HG02623 (cell line): ENCODE data around the gene DOK7.

Experiments used
- ATAC-seq: cut with Tn5 transposase; IDR thresholded peaks from one replicate; pipeline ENCODE4 v1.9.1; 2021; ENCODE audit warnings: moderate library complexity; ENCODE audit not compliant: unreplicated experiment

The DOK7 gene

DNA sequence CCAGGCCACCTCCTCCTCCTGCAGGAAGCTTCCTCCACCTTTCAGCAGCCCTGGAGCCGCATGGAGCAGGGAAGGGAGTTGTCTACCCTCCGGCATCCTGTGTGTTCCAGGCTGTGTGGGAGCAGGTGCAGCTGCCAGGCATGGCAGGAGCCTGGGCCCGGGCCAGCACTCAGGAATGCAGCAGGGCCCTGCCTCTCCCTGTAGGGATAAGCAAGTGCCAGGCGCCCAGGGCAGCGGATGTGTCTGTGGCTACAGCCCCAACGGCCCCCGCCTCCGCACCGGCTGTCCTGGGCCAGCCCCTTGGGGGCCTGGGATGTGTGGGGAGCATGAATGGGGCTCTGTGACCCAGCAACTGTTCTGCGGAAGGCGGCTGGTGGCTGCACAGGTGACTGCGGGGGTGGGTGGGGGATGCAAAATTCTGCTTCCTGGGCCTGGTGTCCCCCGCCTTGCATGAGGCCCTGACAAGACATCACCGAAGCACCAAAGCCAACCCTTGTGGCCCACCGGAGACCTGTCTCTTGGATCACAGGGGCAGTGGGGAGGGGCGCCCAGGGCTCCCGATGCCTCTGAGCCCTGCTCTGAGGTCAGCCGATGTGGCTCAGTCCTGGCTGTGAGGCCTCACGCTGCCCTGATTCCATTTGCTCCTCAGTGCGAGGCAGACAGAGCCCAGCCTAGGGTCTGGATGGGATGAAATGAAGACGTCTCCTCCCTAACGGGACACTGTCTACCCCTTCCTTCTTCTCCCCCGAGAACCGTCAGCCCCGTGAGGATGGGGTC, 1.4 kb upstream of the DOK7 start:
- ATAC-seq, result no peak

DNA sequence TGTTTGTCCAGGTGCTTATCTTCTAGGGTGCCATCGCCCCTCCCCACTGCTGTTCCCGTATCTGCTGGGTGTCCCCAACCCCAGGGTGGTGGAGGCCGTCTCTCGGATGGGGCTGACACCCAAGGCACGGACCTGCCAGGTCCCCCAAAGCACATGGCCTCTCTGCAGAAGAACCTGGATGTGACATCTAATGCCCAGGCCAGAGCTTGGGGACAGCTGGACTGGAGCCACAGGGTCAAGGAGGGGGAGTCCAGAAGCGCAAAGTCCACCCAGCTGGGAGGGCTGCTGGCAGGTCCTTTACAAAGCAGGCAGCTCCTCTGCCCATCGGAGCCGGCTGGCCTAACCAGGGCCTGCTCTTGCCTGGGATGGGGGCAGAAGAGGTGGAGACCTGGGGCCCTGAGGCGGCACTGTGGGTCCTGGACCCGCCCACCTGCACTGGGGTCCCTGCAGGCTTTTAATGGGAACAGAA, 751 bp upstream of the DOK7 start:
- no peak for ATAC-seq

GRCh38 chr4:3463556-3464348, 646 bp downstream of the DOK7 start:
- ATAC-seq, result no peak

GRCh38 chr4:3464349-3464905, 1.3 kb downstream of the DOK7 start:
- no peak for ATAC-seq

GRCh38 chr4:3464911-3465697, 2.0 kb downstream of the DOK7 start:
- ATAC-seq, result no peak

DNA sequence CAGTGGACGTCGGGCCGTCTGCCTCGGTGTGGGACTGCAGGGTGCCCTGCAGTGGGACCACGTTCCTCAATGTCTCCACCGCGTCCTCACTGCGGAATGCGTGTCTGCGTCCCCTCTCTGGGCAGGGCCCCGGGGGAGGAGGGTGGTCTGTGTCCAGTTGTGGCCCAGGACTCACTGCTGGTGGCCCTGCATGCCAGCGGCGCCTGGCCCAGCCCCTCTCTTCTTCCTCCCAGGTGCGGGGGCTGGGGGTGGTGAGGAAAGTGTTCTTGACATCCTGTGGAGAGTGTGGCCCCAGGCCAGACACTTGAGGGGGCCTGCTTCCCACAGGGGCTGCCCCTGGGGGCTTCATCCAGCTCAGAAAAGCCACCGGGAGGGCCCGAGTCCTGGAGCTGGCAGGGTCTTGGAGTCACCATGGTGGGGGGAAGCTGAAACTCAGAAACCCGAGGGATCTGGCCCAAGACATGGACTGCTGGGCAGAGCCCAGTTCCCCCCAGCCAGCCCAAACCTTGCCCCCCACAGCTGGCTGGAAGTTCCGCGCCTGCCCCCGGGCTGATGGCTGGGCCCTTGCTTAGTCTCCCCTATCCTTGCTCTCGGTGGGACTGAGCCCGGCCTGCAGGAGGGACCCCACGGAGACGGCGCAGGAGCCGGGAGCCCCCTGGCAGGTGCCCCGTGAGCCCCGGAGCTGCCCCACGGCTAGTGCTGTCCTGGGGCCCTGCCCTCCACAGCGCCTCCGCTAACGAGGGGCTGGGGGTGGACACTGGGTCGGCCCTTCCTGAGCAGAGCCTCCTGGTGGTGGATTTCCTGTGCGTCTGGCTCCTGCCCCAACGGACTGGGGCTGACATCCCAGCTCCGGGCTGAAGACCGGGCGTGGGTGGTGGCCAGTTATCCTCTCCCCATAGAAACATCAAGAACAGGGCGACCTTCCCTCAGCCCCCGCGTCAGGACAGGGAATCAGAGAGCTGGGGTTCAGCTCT, 2.9 kb downstream of the DOK7 start:
- no peak for ATAC-seq

- no peak for ATAC-seq
Observed at GRCh38 chr4:3466691-3467600, 3.8 kb downstream of the DOK7 start.

DNA sequence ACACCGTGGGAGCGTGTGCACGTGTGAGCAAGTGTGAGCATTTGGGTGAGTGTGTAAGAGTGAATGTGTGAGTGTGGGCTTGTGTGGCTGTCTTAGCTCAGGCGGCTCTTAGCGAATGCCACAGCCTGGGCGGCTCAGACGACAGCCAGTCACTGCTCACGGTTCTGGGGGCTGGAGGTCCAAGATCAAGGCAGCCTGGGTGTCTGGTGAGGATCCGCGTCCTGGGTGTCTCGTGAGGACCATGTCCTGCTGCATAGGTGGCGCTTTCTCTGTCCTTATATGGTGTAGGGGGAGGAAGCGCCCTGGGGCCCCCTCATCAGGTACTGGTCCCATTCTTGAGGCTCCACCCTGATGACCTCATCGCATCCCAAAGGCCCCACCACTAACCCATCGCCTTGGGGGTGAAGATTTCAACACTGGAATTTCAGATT, 4.5 kb downstream of the DOK7 start:
- ATAC-seq, result no peak

- no peak for ATAC-seq
Observed at GRCh38 chr4:3468154-3468553, 5.0 kb downstream of the DOK7 start.

- no peak for ATAC-seq
Observed at GRCh38 chr4:3468804-3469203, 5.7 kb downstream of the DOK7 start.

- ATAC-seq, result no peak
Observed at GRCh38 chr4:3469386-3470243, 6.5 kb downstream of the DOK7 start.

DNA sequence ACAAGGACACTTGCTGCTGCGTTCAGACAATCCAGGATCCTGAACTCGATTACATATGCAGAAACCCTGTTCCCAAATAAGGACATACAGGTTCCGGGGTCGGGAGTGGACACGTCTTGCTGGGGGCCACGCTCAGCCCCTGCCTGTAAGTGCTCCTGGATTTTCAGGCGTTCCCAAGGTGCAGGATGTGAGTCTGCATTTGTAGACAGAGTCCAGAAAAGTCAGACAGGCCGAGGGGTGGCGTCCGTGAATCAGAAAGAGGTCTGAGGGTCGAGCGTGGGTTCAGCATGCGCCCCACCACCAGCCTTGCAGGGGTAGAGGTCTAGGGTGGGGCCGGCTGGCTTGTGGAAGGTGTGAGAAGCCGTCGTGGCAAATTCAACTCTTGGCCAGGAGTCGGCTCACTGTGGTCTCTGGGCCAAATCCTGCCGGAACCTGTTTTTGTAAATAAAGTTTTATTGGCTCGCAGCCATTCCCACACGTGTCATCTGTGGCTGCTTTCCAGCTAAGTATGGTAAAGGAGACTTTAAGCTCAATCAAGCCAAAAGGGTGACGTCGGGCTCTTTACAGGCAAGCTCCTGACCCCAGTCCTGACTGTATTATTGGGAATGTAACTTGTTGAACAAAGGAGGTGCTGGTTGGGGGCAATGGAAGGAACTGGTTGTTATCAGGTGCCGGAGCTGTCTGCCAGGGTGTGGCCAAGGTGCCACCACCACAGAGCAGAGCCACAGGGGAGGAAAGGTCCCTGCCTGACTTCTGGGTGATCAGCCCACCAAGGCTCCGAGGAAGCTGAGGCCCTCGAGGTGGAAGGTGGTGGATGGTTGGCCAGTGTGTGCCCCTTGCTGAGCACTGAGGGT, 7.4 kb downstream of the DOK7 start:
- ATAC-seq, result no peak

DNA sequence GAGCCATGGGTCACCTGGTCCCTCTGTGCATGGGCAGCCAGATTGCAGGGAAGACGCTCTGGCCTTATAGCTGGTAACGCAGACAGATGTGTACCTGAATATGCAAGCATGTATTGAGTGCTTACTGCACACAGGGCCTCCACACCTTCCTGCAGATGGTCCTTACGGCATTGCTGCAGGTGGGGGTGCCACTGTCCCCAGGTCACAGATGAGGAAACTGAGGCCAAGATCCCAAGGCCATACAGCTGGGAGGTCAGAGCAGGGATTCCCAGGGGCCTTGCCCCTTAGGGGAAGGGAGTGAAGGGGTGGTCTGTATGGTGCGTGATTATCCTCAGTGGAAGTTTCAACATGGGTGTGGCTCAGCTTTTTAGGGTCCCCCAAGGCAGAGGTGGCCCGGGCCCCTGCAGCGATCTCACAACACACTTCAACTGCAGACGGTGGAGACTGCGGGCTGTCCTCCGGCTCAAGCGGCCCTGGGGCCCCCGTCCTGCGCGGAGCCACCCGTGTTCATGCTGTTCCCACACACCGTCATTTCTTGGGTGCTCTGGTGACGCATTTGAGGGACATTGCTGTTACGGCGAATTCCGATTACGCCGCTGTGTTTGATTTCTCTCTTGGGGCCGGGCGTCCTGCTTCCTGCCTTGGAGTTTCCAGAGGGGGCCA, 8.1 kb downstream of the DOK7 start:
- no peak for ATAC-seq

- no peak for ATAC-seq
Observed at GRCh38 chr4:3471886-3472285, 8.8 kb downstream of the DOK7 start.

- ATAC-seq, result no peak
Observed at GRCh38 chr4:3472411-3473141, 9.5 kb downstream of the DOK7 start.
